Aorta (tissue), 5 donors: ENCODE data around the gene FAM83F. TPM values are rescaled to one million over a fixed set of nuclear protein-coding genes. Genes with fewer than 3 reads are reported as not detected.
"Not testable (repeated sequence)": the region's sequence is repeated elsewhere in the genome, so short reads cannot be mapped to it uniquely, and the experiment has no call there.

Experiments used
- ATAC-seq: fragments of 200-7000 bp; cut with Tn5 transposase; one replicate; pipeline ENCODE4 v1.9.1; 2022; ENCODE audit warnings: moderate library complexity; ENCODE audit not compliant: low FRiP score
- DNase-seq, 2 donors: peaks; one replicate each; pipeline ENCODE4 v3.0.0-alpha.2; 2020
- H3K27ac ChIP-seq, 2 donors: one replicate each; pipeline ENCODE4 v1.5.1; 2013; ENCODE audit warnings: low read length in 2 of 2, mild to moderate bottlenecking in 2 of 2, moderate library complexity in 2 of 2, control low read depth in 1 of 2, inconsistent platforms in 1 of 2, low read depth in 1 of 2
- H3K27me3 ChIP-seq, 2 donors: one replicate each; pipeline ENCODE4 v1.6.1; 2013; ENCODE audit warnings: control low read depth in 1 of 2, low read length in 1 of 2, mild to moderate bottlenecking in 1 of 2, moderate library complexity in 1 of 2; ENCODE audit not compliant: insufficient read depth in 2 of 2, control insufficient read depth in 1 of 2
- H3K36me3 ChIP-seq, 2 donors: one replicate each; pipeline ENCODE4 v1.6.1; 2013; ENCODE audit warnings: control low read depth in 1 of 2, low read length in 1 of 2, mild to moderate bottlenecking in 1 of 2; ENCODE audit not compliant: insufficient read depth in 2 of 2, control insufficient read depth in 1 of 2
- H3K4me1 ChIP-seq, 2 donors: one replicate each; pipeline ENCODE4 v1.6.1; 2013; ENCODE audit warnings: low read length in 2 of 2, control low read depth in 1 of 2, mild to moderate bottlenecking in 1 of 2, moderate library complexity in 1 of 2; ENCODE audit not compliant: insufficient read depth in 2 of 2, control insufficient read depth in 1 of 2
- H3K4me3 ChIP-seq, 2 donors: one replicate each; pipeline ENCODE4 v1.5.1; 2013; ENCODE audit warnings: low read length in 2 of 2, control low read depth in 1 of 2, mild to moderate bottlenecking in 1 of 2
- H3K9me3 ChIP-seq: one replicate; pipeline ENCODE4 v1.6.1; 2013; ENCODE audit warnings: mild to moderate bottlenecking, low read length; ENCODE audit not compliant: control insufficient read depth
- WGBS, 2 donors: extraction: QIAGEN DNeasy Blood & Tissue Kit; methylation state at CpG; one replicate each; pipeline ENCODE4 v1.1.7; 2013; 5-methylcytosine and 5-hydroxymethylcytosine counted together
- intact Hi-C, 2 donors: fragments of 100-400 bp; cut with DNase I; formaldehyde crosslinking; loops; one replicate each; pipeline versions ENCODE4 v1.14.2 to v1.15.0; 2022
- polyA plus RNA-seq, 2 donors: library from polyadenylated mRNA; stranded (reverse); fragments of 200-250 nt; gene quantifications; one replicate each; pipeline ENCODE4 v1.2.3, GENCODE V29; 2013
- total RNA-seq, 2 donors: library from RNA; stranded (reverse); fragmentation: NEBNext Ultra II Directional; extraction: Animal tissue kit (Norgen Biotek cat#: 25700); gene quantifications; one replicate each; pipeline ENCODE4 v1.2.1, GENCODE V29; 2021
- donor health status: healthy with polysubstance abuse.
- donor health status: Bipolar disorder and iron deficiency.
- donor health status: DM: no; HTN: no; CAD: no.
- donor health status: DM: no; HTN: no; CAD: no.
- donor health status: DM: yes; HTN: yes; CAD: no.

FAM83F gene
- total and polyA plus RNA-seq, 4 donors, result 0.15 to 0.88 (median 0.84) TPM; not detected in 1

GRCh38 chr22:39988386-39989114, 6.2 kb upstream of the FAM83F start:
- intact Hi-C loops, result no loop called here

GRCh38 chr22:39989633-39990032, 5.1 kb upstream of the FAM83F start:
- intact Hi-C loops, result no loop called here
- Histone ChIP-seq H3K36me3 (no peaks in the 10 kb centered on the region), H3K4me3 (no peak overlapping the region), H3K27ac (no peak overlapping the region), H3K27me3 (no peaks in the 10 kb centered on the region), H3K4me1 (no peaks in the 10 kb centered on the region), H3K9me3 (no peaks in the 10 kb centered on the region)
- WGBS, 2 donors, result 77 to 82% methylated on average over 7 of the region's 7 CpGs
- ATAC-seq, result no peak
- no peak for DNase-seq

More at GRCh38 chr22:39988386-39989114, 6.2 kb upstream of the FAM83F start:
- Histone ChIP-seq H3K27me3 (no peaks in the 10 kb centered on the region), H3K36me3 (no peaks in the 10 kb centered on the region), H3K27ac (no peak overlapping the region), H3K4me3 (no peak overlapping the region), H3K4me1 (no peaks in the 10 kb centered on the region), H3K9me3 (no peaks in the 10 kb centered on the region)
- WGBS, 2 donors, result 67 to 69% methylated on average over 10 of the region's 10 CpGs
- ATAC-seq, result no peak
- DNase-seq, result no peak

- Histone ChIP-seq H3K27me3 (no peaks in the 10 kb centered on the region), H3K27ac (no peak overlapping the region), H3K4me1 (no peaks in the 10 kb centered on the region), H3K4me3 (no peak overlapping the region), H3K9me3 (no peaks in the 10 kb centered on the region), H3K36me3 (no peaks in the 10 kb centered on the region)
- no peak for DNase-seq
- no peak for ATAC-seq
- intact Hi-C loops, result no loop called here
- 94 to 95% methylated on average over 3 of the region's 3 CpGs for WGBS, 2 donors
Observed at GRCh38 chr22:39990686-39991085, 4.1 kb upstream of the FAM83F start.

- ATAC-seq (no peak), DNase-seq (peak in 1 of 2 donors; percentile 10)
- Histone ChIP-seq H3K36me3 (no peaks in the 10 kb centered on the region), H3K9me3 (no peaks in the 10 kb centered on the region), H3K4me1 (no peaks in the 10 kb centered on the region), H3K27me3 (no peaks in the 10 kb centered on the region), H3K27ac (no peak overlapping the region), H3K4me3 (no peak overlapping the region)
- WGBS, 2 donors, result 87 to 88% methylated on average over 9 of the region's 9 CpGs
- intact Hi-C loops, result no loop called here
Observed at GRCh38 chr22:39991159-39991860, 3.4 kb upstream of the FAM83F start.

GRCh38 chr22:39992088-39992826, 2.5 kb upstream of the FAM83F start:
- intact Hi-C loops, result no loop called here
- DNase-seq (peak in 1 of 2 donors; percentile 9), ATAC-seq (no peak)
- Histone ChIP-seq H3K27me3 (no peaks in the 10 kb centered on the region), H3K36me3 (no peaks in the 10 kb centered on the region), H3K9me3 (no peaks in the 10 kb centered on the region), H3K27ac (no peak overlapping the region), H3K4me3 (no peak overlapping the region), H3K4me1 (no peaks in the 10 kb centered on the region)
- 84 to 85% methylated on average over 5 of the region's 5 CpGs for WGBS, 2 donors

GRCh38 chr22:39992894-39993293, 1.9 kb upstream of the FAM83F start:
- H3K27me3 ChIP-seq, intact Hi-C loops, H3K36me3 ChIP-seq, H3K9me3 ChIP-seq, H3K27ac ChIP-seq, H3K4me3 ChIP-seq, H3K4me1 ChIP-seq, ATAC-seq: not testable (repeated sequence)
- DNase-seq, result peak in 1 of 2 donors; percentile 26
- WGBS, 2 donors, result 82 to 87% methylated on average over 7 of the region's 7 CpGs

- 43 to 46% methylated on average over 20 of the region's 20 CpGs for WGBS, 2 donors
- H3K9me3 ChIP-seq, result no peaks in the 10 kb centered on the region
- no peak overlapping the region for H3K27ac ChIP-seq
- H3K4me3 ChIP-seq, result no peak overlapping the region
- ATAC-seq (no peak), DNase-seq (peak in 1 of 2 donors; percentile 11)
- H3K4me1 ChIP-seq, result no peaks in the 10 kb centered on the region
- H3K36me3 ChIP-seq, result no peaks in the 10 kb centered on the region
- no peaks in the 10 kb centered on the region for H3K27me3 ChIP-seq
- intact Hi-C loops, result no loop called here
Observed at GRCh38 chr22:39994041-39994565, 651 bp upstream of the FAM83F start.

GRCh38 chr22:39995393-39996252, 869 bp downstream of the FAM83F start:
- ATAC-seq (no peak), DNase-seq (peak in 1 of 2 donors; percentile 57)
- intact Hi-C loops, result no loop called here
- Histone ChIP-seq H3K36me3 (no peaks in the 10 kb centered on the region), H3K27ac (no peak overlapping the region), H3K9me3 (no peaks in the 10 kb centered on the region), H3K4me3 (no peak overlapping the region), H3K27me3 (no peaks in the 10 kb centered on the region), H3K4me1 (no peaks in the 10 kb centered on the region)
- WGBS, 2 donors, result 58 to 63% methylated on average over 35 of the region's 35 CpGs
